GM12872 (cell line): ENCODE data around the gene SLC25A2.

Source experiments
- TF ChIP-seq, protein P1 (sequence below): IDR thresholded peaks from 3 replicates; pipeline ENCODE4 v1.5.1; 2011; ENCODE audit warnings: low read depth, mild to moderate bottlenecking, low read length, moderate library complexity; ENCODE audit not compliant: insufficient read depth

The SLC25A2 gene

GRCh38 chr5:141260458-141261237 lies 43.2 kb downstream of the SLC25A2 start:
- TF ChIP-seq, protein P1, sequence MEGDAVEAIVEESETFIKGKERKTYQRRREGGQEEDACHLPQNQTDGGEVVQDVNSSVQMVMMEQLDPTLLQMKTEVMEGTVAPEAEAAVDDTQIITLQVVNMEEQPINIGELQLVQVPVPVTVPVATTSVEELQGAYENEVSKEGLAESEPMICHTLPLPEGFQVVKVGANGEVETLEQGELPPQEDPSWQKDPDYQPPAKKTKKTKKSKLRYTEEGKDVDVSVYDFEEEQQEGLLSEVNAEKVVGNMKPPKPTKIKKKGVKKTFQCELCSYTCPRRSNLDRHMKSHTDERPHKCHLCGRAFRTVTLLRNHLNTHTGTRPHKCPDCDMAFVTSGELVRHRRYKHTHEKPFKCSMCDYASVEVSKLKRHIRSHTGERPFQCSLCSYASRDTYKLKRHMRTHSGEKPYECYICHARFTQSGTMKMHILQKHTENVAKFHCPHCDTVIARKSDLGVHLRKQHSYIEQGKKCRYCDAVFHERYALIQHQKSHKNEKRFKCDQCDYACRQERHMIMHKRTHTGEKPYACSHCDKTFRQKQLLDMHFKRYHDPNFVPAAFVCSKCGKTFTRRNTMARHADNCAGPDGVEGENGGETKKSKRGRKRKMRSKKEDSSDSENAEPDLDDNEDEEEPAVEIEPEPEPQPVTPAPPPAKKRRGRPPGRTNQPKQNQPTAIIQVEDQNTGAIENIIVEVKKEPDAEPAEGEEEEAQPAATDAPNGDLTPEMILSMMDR, result no peak

GRCh38 chr5:141258948-141259347 lies 44.9 kb downstream of the SLC25A2 start:
- TF ChIP-seq, protein P1, result no peak

- TF ChIP-seq, protein P1, result no peak
Observed at GRCh38 chr5:141258464-141258863, 45.4 kb downstream of the SLC25A2 start.
